Upper lobe of left lung (tissue), 6 donors: ENCODE data around the gene BMAL1. TPM values are rescaled to one million over a fixed set of nuclear protein-coding genes. Genes with fewer than 3 reads are reported as not detected.
A peak's percentile ranks its signal among the peaks of the same experiment; 100 is the strongest.

Experiments
- ATAC-seq, 2 donors: fragments of 200-7000 bp; cut with Tn5 transposase; one replicate each; pipeline ENCODE4 v1.9.1; 2022; ENCODE audit warnings: mild to moderate bottlenecking in 2 of 2, moderate library complexity in 2 of 2; ENCODE audit not compliant: low FRiP score in 2 of 2
- DNase-seq, 2 donors: peaks; one replicate each; pipeline ENCODE4 v3.0.0-alpha.2; 2019 to 2020
- H3K27ac ChIP-seq, 4 donors: fragments of 200-600 bp; sonication (generic); one replicate each; pipeline ENCODE4 v1.5.1; 2016 to 2019
- H3K27me3 ChIP-seq, 4 donors: fragments of 200-600 bp; sonication (generic); one replicate each; pipeline ENCODE4 v1.5.1; 2017 to 2019
- H3K36me3 ChIP-seq, 4 donors: fragments of 200-600 bp; sonication (generic); one replicate each; pipeline ENCODE4 v1.5.1; 2016 to 2019
- H3K4me1 ChIP-seq, 4 donors: fragments of 200-600 bp; sonication (generic); one replicate each; pipeline ENCODE4 v1.5.1; 2018 to 2019
- H3K4me3 ChIP-seq, 4 donors: fragments of 200-600 bp; sonication (generic); one replicate each; pipeline ENCODE4 v1.5.1; 2017 to 2019; ENCODE audit warnings: mild to moderate bottlenecking in 2 of 4, moderate library complexity in 1 of 4
- H3K9me3 ChIP-seq, 4 donors: fragments of 200-600 bp; sonication (generic); one replicate each; pipeline ENCODE4 v1.5.1; 2018 to 2019
- CTCF ChIP-seq, 6 experiments: fragments of 450-650 bp in 4 of 6; fragments of 200-600 bp in 2 of 6; sonication (generic) in 2 of 6; IDR thresholded peaks; one replicate each; pipeline ENCODE4 v1.5.1; 2016 to 2019; ENCODE audit warnings: antibody characterized with exemption in 6 of 6
- EP300 ChIP-seq, 4 donors: sonication (generic); formaldehyde crosslinking; IDR thresholded peaks; one replicate each; pipeline ENCODE4 v1.5.1; 2017; ENCODE audit warnings: antibody characterized with exemption in 4 of 4, control low read depth in 2 of 4
- POLR2A ChIP-seq, 4 donors: fragments of 450-650 bp; IDR thresholded peaks; one replicate each; pipeline ENCODE4 v1.5.1; 2016 to 2017; ENCODE audit warnings: antibody characterized with exemption in 4 of 4, mild to moderate bottlenecking in 2 of 4
- POLR2AphosphoS5 ChIP-seq, 2 donors: sonication (generic); formaldehyde crosslinking; IDR thresholded peaks; one replicate each; pipeline ENCODE4 v1.5.1; 2017; ENCODE audit warnings: antibody characterized with exemption in 2 of 2
- WGBS, 2 donors: methylation state at CpG; one replicate each; pipeline ENCODE4 v1.1.5; 2017 to 2018; 5-methylcytosine and 5-hydroxymethylcytosine counted together
- total RNA-seq, 6 donors: library from RNA; depleted of rRNA in 4 of 6; stranded (reverse); fragments of >200 nt in 4 of 6; gene quantifications; one replicate each; pipeline versions ENCODE4 v1.1.0 to v1.2.1, GENCODE V29; 2016 to 2021
- donor health status: DM: no; HTN: no; CAD: no; lungs with moderate emphysema.
- donor health status: DM: no; HTN: yes; CAD: no; lungs with severe emphysema.

Gene BMAL1
- total RNA-seq, 6 donors from 2014 or later, result 16.1 to 57.6 (median 35.7) TPM

- DNase-seq, result peak in 1 of 2 donors; percentile 79
- H3K4me3 ChIP-seq, result no peak overlapping the region
- peak overlapping the region in 3 of 4 donors; percentile 33 to 46 (median 37) for H3K27ac ChIP-seq
- peak in 1 of 4 donors; percentile 39 for TF ChIP-seq EP300 (IDR thresholded peaks at IDR 0.05)
- no peak for TF ChIP-seq CTCF (IDR thresholded peaks at IDR 0.05)
- no peak for TF ChIP-seq POLR2AphosphoS5 (IDR thresholded peaks at IDR 0.05)
- TF ChIP-seq POLR2A (IDR thresholded peaks at IDR 0.05), result no peak
- peaks cover 0 to 6% (median 0%) of the 10 kb centered on the region in 4 donors for H3K36me3 ChIP-seq
- peaks cover 32 to 71% (median 52%) of the 10 kb centered on the region in 4 donors for H3K4me1 ChIP-seq
- no peaks in the 10 kb centered on the region for H3K27me3 ChIP-seq
- WGBS, 2 donors, result 79 to 80% methylated on average over 10 to 11 of the region's 11 CpGs
- H3K9me3 ChIP-seq, result no peaks in the 10 kb centered on the region
- ATAC-seq, result peak; percentile 52 to 81
These were observed 52.2 kb downstream of the BMAL1 start for GRCh38 chr11:13329670-13330356.

- no peak overlapping the region for H3K4me3 ChIP-seq
- no peak overlapping the region for H3K27ac ChIP-seq
- H3K4me1 ChIP-seq, result peaks cover 31 to 73% (median 52%) of the 10 kb centered on the region in 4 donors
- WGBS, 2 donors, result 64 to 86% methylated on average over 1 of the region's 1 CpG
- no peaks in the 10 kb centered on the region for H3K27me3 ChIP-seq
- DNase-seq, result no peak
- no peak for ATAC-seq
- no peak for TF ChIP-seq POLR2A (IDR thresholded peaks at IDR 0.05)
- TF ChIP-seq POLR2AphosphoS5 (IDR thresholded peaks at IDR 0.05), result no peak
- TF ChIP-seq CTCF (IDR thresholded peaks at IDR 0.05), result no peak
- no peak for TF ChIP-seq EP300 (IDR thresholded peaks at IDR 0.05)
- peaks cover 0 to 6% (median 0%) of the 10 kb centered on the region in 4 donors for H3K36me3 ChIP-seq
- no peaks in the 10 kb centered on the region for H3K9me3 ChIP-seq
These were observed 54.5 kb downstream of the BMAL1 start for GRCh38 chr11:13332124-13332523.

- 32 to 55% methylated on average over 7 of the region's 7 CpGs for WGBS, 2 donors
- Histone ChIP-seq H3K36me3 (peaks cover 0 to 3% (median 0%) of the 10 kb centered on the region in 4 donors), H3K27me3 (no peaks in the 10 kb centered on the region), H3K9me3 (no peaks in the 10 kb centered on the region), H3K4me3 (no peak overlapping the region), H3K27ac (no peak overlapping the region), H3K4me1 (peaks cover 34 to 68% (median 52%) of the 10 kb centered on the region in 4 donors)
- no peak for TF ChIP-seq CTCF (IDR thresholded peaks at IDR 0.05)
- no peak for TF ChIP-seq EP300 (IDR thresholded peaks at IDR 0.05)
- TF ChIP-seq POLR2A (IDR thresholded peaks at IDR 0.05), result no peak
- DNase-seq, result no peak
- no peak for ATAC-seq
These were observed 55.9 kb downstream of the BMAL1 start for GRCh38 chr11:13333456-13333957.

- TF ChIP-seq POLR2AphosphoS5 (IDR thresholded peaks at IDR 0.05), result no peak
- no peak for TF ChIP-seq EP300 (IDR thresholded peaks at IDR 0.05)
- no peak for TF ChIP-seq CTCF (IDR thresholded peaks at IDR 0.05)
- TF ChIP-seq POLR2A (IDR thresholded peaks at IDR 0.05), result no peak
- WGBS, 2 donors, result 66 to 81% methylated on average over 3 to 6 of the region's 6 CpGs
These were observed 56.6 kb downstream of the BMAL1 start for GRCh38 chr11:13334034-13334786.

More at GRCh38 chr11:13334034-13334786, 56.6 kb downstream of the BMAL1 start:
- Histone ChIP-seq H3K4me3 (no peak overlapping the region), H3K27ac (no peak overlapping the region), H3K36me3 (no peaks in the 10 kb centered on the region), H3K9me3 (no peaks in the 10 kb centered on the region), H3K4me1 (peaks cover 39 to 73% (median 56%) of the 10 kb centered on the region in 4 donors), H3K27me3 (no peaks in the 10 kb centered on the region)
- ATAC-seq (no peak), DNase-seq (no peak)
